Right lobe of liver (tissue), 6 donors: ENCODE measurements around the gene C1R. TPM values are rescaled to one million over a fixed set of nuclear protein-coding genes. Genes with fewer than 3 reads are reported as not detected.

Source experiments
- ATAC-seq, 4 donors: fragments of 200-7000 bp; cut with Tn5 transposase; one replicate each; pipeline ENCODE4 v1.9.1; 2020; ENCODE audit warnings: mild to moderate bottlenecking in 4 of 4, moderate library complexity in 4 of 4
- DNase-seq, 3 donors: peaks; one replicate each; pipeline ENCODE4 v3.0.0-alpha.2; 2020
- H3K27ac ChIP-seq, 3 donors: fragments of 200-600 bp; one replicate each; pipeline ENCODE4 v1.8.0; 2022
- H3K27me3 ChIP-seq, 2 donors: fragments of 200-600 bp; one replicate each; pipeline ENCODE4 v1.8.0; 2022
- H3K36me3 ChIP-seq, 4 donors: fragments of 200-600 bp; sonication (generic) in 1 of 4; one replicate each; pipeline versions ENCODE4 v1.5.1 to v1.8.0; 2017 to 2022; ENCODE audit warnings: control low read depth in 1 of 4
- H3K4me1 ChIP-seq, 4 donors: fragments of 200-600 bp; sonication (generic) in 1 of 4; one replicate each; pipeline versions ENCODE4 v1.5.1 to v1.8.0; 2017 to 2022; ENCODE audit warnings: control low read depth in 1 of 4
- H3K4me3 ChIP-seq, 3 donors: fragments of 200-600 bp; one replicate each; pipeline ENCODE4 v1.8.0; 2022
- H3K9me3 ChIP-seq, 4 donors: fragments of 200-600 bp; sonication (generic) in 1 of 4; one replicate each; pipeline versions ENCODE4 v1.5.1 to v1.8.0; 2017 to 2022; ENCODE audit warnings: control low read depth in 1 of 4
- CTCF ChIP-seq, 4 donors: fragments of 200-600 bp in 3 of 4; fragments of 450-650 bp in 1 of 4; IDR thresholded peaks; one replicate each; pipeline versions ENCODE4 v1.5.1 to v1.8.0; 2016 to 2022; ENCODE audit warnings: antibody characterized with exemption in 4 of 4, mild to moderate bottlenecking in 2 of 4
- POLR2A ChIP-seq: fragments of 450-650 bp; IDR thresholded peaks from one replicate; pipeline ENCODE4 v1.6.1; 2017; ENCODE audit warnings: antibody characterized with exemption, mild to moderate bottlenecking
- WGBS: methylation state at CpG from one replicate; pipeline ENCODE4 v1.1.6; 2018; ENCODE audit warnings: low coverage, low lambda C conversion rate; ENCODE audit not compliant: insufficient coverage; ENCODE audit errors: missing lambda C conversion rate; 5-methylcytosine and 5-hydroxymethylcytosine counted together
- intact Hi-C, 2 donors: fragments of 100-400 bp; cut with DNase I; formaldehyde crosslinking; loops; one replicate each; pipeline versions ENCODE4 v1.11.2 to v1.14.1; 2022
- total RNA-seq, 6 experiments: library from RNA; depleted of rRNA in 2 of 6; stranded (reverse); fragments of >200 nt in 2 of 6; fragmentation: NEBNext Ultra II Directional in 3 of 6; extraction: Animal tissue kit (Norgen Biotek cat#: 25700) in 3 of 6; gene quantifications; one replicate each; pipeline versions ENCODE4 v1.1.0 to v1.2.4, GENCODE V29; 2016 to 2023
- donor health status: DM: no; HTN: yes; CAD: no.
- donor health status: DM: no; HTN: no; CAD: no.
- donor health status: DM: no; HTN: no; CAD: no.
- donor health status: DM: no; HTN: yes; CAD: no.
- donor health status: DM: no; HTN: yes; CAD: no.

C1R gene
- total RNA-seq, 6 experiments from 2014 or later, result 1,157 to 2,557 (median 1,950) TPM

DNA sequence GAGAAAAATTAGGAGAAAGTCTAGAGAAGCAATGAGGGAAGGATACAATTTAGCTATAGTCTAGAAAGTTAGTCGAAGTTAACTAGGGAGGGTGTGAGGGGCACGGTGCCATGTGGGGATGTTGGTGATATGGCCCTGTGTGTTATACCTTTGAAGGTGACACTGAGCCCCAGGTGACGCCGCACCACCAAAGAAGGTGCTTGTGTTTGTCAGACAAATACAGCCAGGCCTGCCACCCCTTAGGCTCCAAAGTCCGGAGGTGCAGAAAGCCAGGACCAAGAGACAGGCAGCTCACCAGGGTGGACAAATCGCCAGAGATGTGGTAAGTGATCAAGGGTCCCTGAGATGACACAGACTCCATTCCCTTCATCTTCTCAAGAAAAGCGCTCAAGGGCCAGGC lies 30.6 kb downstream of the C1R start:
- peaks cover 0 to 37% (median 12%) of the 10 kb centered on the region in 4 donors for H3K36me3 ChIP-seq
- H3K9me3 ChIP-seq, result no peaks in the 10 kb centered on the region
- DNase-seq (peak; percentile 61 to 91 (median 87)), ATAC-seq (peak; percentile 14 to 58 (median 54))
- peak overlapping the region; percentile 55 to 74 (median 71) for H3K4me3 ChIP-seq
- peak overlapping the region; percentile 87 to 97 (median 91) for H3K27ac ChIP-seq
- no peaks in the 10 kb centered on the region for H3K27me3 ChIP-seq
- intact Hi-C loops, result loop anchor here in 1 of 2 donors (5.0 kb wide), 1 partner anchor 36 kb away; no protein-coding TSS in a partner anchor
- 49% methylated on average over 5 of the region's 7 CpGs for WGBS
- H3K4me1 ChIP-seq, result peaks cover 0 to 57% (median 14%) of the 10 kb centered on the region in 4 donors
- TF ChIP-seq POLR2A (no peak), CTCF (IDR thresholded peaks at IDR 0.05) (no peak)

DNA sequence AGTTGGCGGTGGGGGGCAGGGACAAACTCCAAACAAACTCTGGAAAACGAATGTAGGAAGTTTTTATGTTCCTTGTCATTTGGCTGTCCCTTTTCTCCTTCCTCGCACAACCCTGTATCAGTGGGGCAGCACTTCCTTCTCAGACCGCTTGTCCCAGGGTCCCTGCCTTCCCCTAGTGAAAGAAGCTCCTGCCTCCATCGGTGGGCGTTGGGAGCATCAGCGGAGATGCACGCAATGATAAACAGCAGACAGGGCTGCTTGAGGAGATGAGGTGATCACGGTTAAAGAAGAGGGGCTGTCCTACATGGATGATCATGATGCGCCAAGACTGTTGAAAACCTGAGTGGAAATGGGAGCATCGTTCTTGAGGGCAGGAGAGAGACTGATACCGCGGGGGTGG lies 31.1 kb downstream of the C1R start:
- no peak for TF ChIP-seq CTCF (IDR thresholded peaks at IDR 0.05)
- TF ChIP-seq POLR2A, result no peak
- Histone ChIP-seq H3K27me3 (no peaks in the 10 kb centered on the region), H3K4me1 (peaks cover 0 to 53% (median 12%) of the 10 kb centered on the region in 4 donors), H3K36me3 (peaks cover 0 to 33% (median 9%) of the 10 kb centered on the region in 4 donors), H3K9me3 (no peaks in the 10 kb centered on the region), H3K27ac (peak overlapping the region; percentile 87 to 97 (median 91)), H3K4me3 (peak overlapping the region; percentile 55 to 74 (median 71))
- 16% methylated on average over 13 of the region's 13 CpGs for WGBS
- ATAC-seq (peak in 1 of 4 donors; percentile 1), DNase-seq (no peak)
- intact Hi-C loops, result loop anchor here in 1 of 2 donors (5.0 kb wide), 1 partner anchor 36 kb away; no protein-coding TSS in a partner anchor

- peak; percentile 83 to 94 (median 85) for ATAC-seq
- 10% methylated on average over 9 of the region's 10 CpGs for WGBS
- DNase-seq, result peak; percentile 72 to 89 (median 73)
- Histone ChIP-seq H3K4me1 (peaks cover 0 to 46% (median 8%) of the 10 kb centered on the region in 4 donors), H3K27me3 (no peaks in the 10 kb centered on the region), H3K27ac (peak within 1 kb of the TSS; percentile 87 to 97 (median 91)), H3K36me3 (peaks cover 0 to 26% (median 6%) of the 10 kb centered on the region in 4 donors), H3K4me3 (peak within 1 kb of the TSS; percentile 55 to 74 (median 71)), H3K9me3 (no peaks in the 10 kb centered on the region)
- TF ChIP-seq CTCF (IDR thresholded peaks at IDR 0.05) (peak; percentile 81 to 93 (median 83)), POLR2A (peak; percentile 93)
- intact Hi-C loops, result loop anchor here in 1 of 2 donors (5.0 kb wide), 1 partner anchor 37 kb away; no protein-coding TSS in a partner anchor
Measured at GRCh38 chr12:7060353-7060954, 31.8 kb downstream of the C1R start, which contains the start of gene C1S. C1S (plus strand) TSS chr12:7060718; CDS start chr12:7061913, 1,195 bp downstream.

- Histone ChIP-seq H3K4me3 (peak overlapping the region in 2 of 3 donors; percentile 25 to 74), H3K36me3 (peaks cover 0 to 19% (median 3%) of the 10 kb centered on the region in 4 donors), H3K27ac (peak overlapping the region; percentile 75 to 97 (median 87)), H3K9me3 (no peaks in the 10 kb centered on the region), H3K27me3 (no peaks in the 10 kb centered on the region), H3K4me1 (peaks cover 0 to 39% (median 8%) of the 10 kb centered on the region in 4 donors)
- ATAC-seq, result peak; percentile 39 to 67 (median 62)
- 43% methylated on average over 4 of the region's 4 CpGs for WGBS
- peak in 1 of 3 donors; percentile 70 for DNase-seq
- TF ChIP-seq POLR2A (no peak), CTCF (IDR thresholded peaks at IDR 0.05) (no peak)
- intact Hi-C loops, result loop anchor here in 1 of 2 donors (5.0 kb wide), 1 partner anchor 38 kb away; no protein-coding TSS in a partner anchor
Measured at GRCh38 chr12:7059780-7060179, 32.5 kb downstream of the C1R start.
